K562 (cell line): ENCODE measurements around the gene DIPK1B.

Experiments
- CBX3 ChIP-seq, 2 experiments: IDR thresholded peaks; 1 replicate in 1 of 2; 2 replicates in 1 of 2; pipeline ENCODE4 v1.6.1; 2012; ENCODE audit warnings: inconsistent platforms in 2 of 2, low read length in 2 of 2, borderline replicate concordance in 1 of 2, control low read depth in 1 of 2
- CTCF ChIP-seq, 3 experiments: IDR thresholded peaks in 2 of 3; conservative IDR thresholded peaks in 1 of 3; 2 replicates each; pipeline ENCODE4 v1.5.1; 2011 to 2012; ENCODE audit warnings: low read length in 3 of 3, mild to moderate bottlenecking in 3 of 3, control low read depth in 2 of 3, improper control_type of control experiment in 1 of 3, inconsistent platforms in 1 of 3, low read depth in 1 of 3, mixed read lengths in 1 of 3, moderate library complexity in 1 of 3; ENCODE audit not compliant: insufficient read depth in 2 of 3
- EGR1 ChIP-seq: fragments of 450-650 bp; conservative IDR thresholded peaks from 2 replicates; pipeline ENCODE4 v1.6.1; 2017; ENCODE audit warnings: mild to moderate bottlenecking
- EHMT2 ChIP-seq: fragments of 450-650 bp; IDR thresholded peaks from 2 replicates; pipeline ENCODE4 v1.6.1; 2018; ENCODE audit warnings: antibody characterized with exemption
- EWSR1 ChIP-seq: fragments of 450-650 bp; IDR thresholded peaks from 2 replicates; pipeline ENCODE4 v1.6.1; 2018; ENCODE audit warnings: borderline replicate concordance, mild to moderate bottlenecking, low read depth, moderate library complexity; ENCODE audit not compliant: partially characterized antibody
- EZH2 ChIP-seq: IDR thresholded peaks from 2 replicates; pipeline ENCODE4 v1.6.1; 2012; ENCODE audit warnings: low read depth, mild to moderate bottlenecking, inconsistent platforms, low read length, borderline replicate concordance
- GABPA ChIP-seq: fragments of 200-800 bp; sonication (Bioruptor generic); conservative IDR thresholded peaks from 2 replicates; pipeline ENCODE4 v1.6.1; 2016; ENCODE audit warnings: low read depth, missing genetic modification characterization, missing compliant biosample characterization
- HNRNPUL1 ChIP-seq: fragments of 200-400 bp; formaldehyde crosslinking; IDR thresholded peaks from 2 replicates; pipeline ENCODE4 v1.6.1; 2017; ENCODE audit warnings: low read length
- JUND ChIP-seq, 2 experiments: IDR thresholded peaks; 2 replicates in 1 of 2; 3 replicates in 1 of 2; pipeline ENCODE4 v1.6.1; 2011; ENCODE audit warnings: borderline replicate concordance in 2 of 2, low read depth in 2 of 2, low read length in 2 of 2, improper control_type of control experiment in 1 of 2, missing biosample characterization in 1 of 2, missing genetic modification characterization in 1 of 2, missing genetic modification reagents in 1 of 2
- NFATC3 ChIP-seq: fragments of 450-650 bp; IDR thresholded peaks from 2 replicates; pipeline ENCODE4 v1.6.1; 2017; ENCODE audit warnings: mild to moderate bottlenecking
- PYGO2 ChIP-seq: fragments of 450-650 bp; IDR thresholded peaks from 2 replicates; pipeline ENCODE4 v1.6.1; 2016; ENCODE audit warnings: mild to moderate bottlenecking, missing genetic modification characterization, moderate library complexity, missing compliant biosample characterization
- RBFOX2 ChIP-seq: fragments of 200-400 bp; formaldehyde crosslinking; IDR thresholded peaks from 2 replicates; pipeline ENCODE4 v1.6.1; 2017; ENCODE audit warnings: low read depth, mild to moderate bottlenecking, low read length, moderate library complexity
- REST ChIP-seq, 2 experiments: fragments of 450-650 bp; formaldehyde crosslinking in 1 of 2; IDR thresholded peaks; 2 replicates each; pipeline versions ENCODE4 v1.4.0 to v1.6.1; 2014 to 2020; ENCODE audit warnings: mild to moderate bottlenecking in 2 of 2, borderline replicate concordance in 1 of 2, low read depth in 1 of 2

GRCh38 chr9:136726631-136727191, 14.3 kb downstream of the DIPK1B start:
- TF ChIP-seq EWSR1 (no peak), CTCF (IDR thresholded peaks at IDR 0.05 in 2 of 3, conservative IDR thresholded peaks at IDR 0.05 in 1 of 3; ENCODE audit: insufficient read depth in 2 of 3, low read depth in 1 of 3, low read length in 3 of 3) (peak; percentile 76 to 98 (median 96)), CBX3 (IDR thresholded peaks at IDR 0.05; ENCODE audit: borderline replicate concordance in 1 of 2, low read length in 2 of 2) (no peak), HNRNPUL1 (no peak; the same call in 1 of the 2 replicates), REST (IDR thresholded peaks at IDR 0.05; ENCODE audit: borderline replicate concordance) (no peak), REST (CRISPR knock-in tag; IDR thresholded peaks at IDR 0.05; ENCODE audit: low read depth) (no peak), GABPA (no peak), EZH2 (no peak), EHMT2 (no peak), RBFOX2 (peak; percentile 10), JUND (IDR thresholded peaks at IDR 0.05; ENCODE audit: borderline replicate concordance, low read depth, low read length) (no peak), JUND (tag; IDR thresholded peaks at IDR 0.05; ENCODE audit: borderline replicate concordance, low read depth, low read length) (no peak), EGR1 (no peak), NFATC3 (no peak), PYGO2 (tag) (no peak)
